Left lobe of liver (tissue), 2 donors: ENCODE data around the gene ZNF267. TPM values are rescaled to one million over a fixed set of nuclear protein-coding genes. Genes with fewer than 3 reads are reported as not detected.
"Not testable (repeated sequence)": the region's sequence is repeated elsewhere in the genome, so short reads cannot be mapped to it uniquely, and the experiment has no call there.

Experiments
- ATAC-seq: fragments of 200-7000 bp; cut with Tn5 transposase; one replicate; pipeline ENCODE4 v1.9.1; 2020; ENCODE audit warnings: mild to moderate bottlenecking, moderate library complexity
- DNase-seq: peaks from one replicate; pipeline ENCODE4 v3.0.0-alpha.2; 2020; ENCODE audit warnings: low spot score
- total RNA-seq: library from RNA; stranded (reverse); gene quantifications from one replicate; pipeline ENCODE4 v1.2.1, GENCODE V29; 2021
- donor health status: DM: no; HTN: no; CAD: no; lungs with moderate emphysema.
- donor health status: DM: no; HTN: yes; CAD: no.

The ZNF267 gene
- 3.1 TPM for total RNA-seq

DNA sequence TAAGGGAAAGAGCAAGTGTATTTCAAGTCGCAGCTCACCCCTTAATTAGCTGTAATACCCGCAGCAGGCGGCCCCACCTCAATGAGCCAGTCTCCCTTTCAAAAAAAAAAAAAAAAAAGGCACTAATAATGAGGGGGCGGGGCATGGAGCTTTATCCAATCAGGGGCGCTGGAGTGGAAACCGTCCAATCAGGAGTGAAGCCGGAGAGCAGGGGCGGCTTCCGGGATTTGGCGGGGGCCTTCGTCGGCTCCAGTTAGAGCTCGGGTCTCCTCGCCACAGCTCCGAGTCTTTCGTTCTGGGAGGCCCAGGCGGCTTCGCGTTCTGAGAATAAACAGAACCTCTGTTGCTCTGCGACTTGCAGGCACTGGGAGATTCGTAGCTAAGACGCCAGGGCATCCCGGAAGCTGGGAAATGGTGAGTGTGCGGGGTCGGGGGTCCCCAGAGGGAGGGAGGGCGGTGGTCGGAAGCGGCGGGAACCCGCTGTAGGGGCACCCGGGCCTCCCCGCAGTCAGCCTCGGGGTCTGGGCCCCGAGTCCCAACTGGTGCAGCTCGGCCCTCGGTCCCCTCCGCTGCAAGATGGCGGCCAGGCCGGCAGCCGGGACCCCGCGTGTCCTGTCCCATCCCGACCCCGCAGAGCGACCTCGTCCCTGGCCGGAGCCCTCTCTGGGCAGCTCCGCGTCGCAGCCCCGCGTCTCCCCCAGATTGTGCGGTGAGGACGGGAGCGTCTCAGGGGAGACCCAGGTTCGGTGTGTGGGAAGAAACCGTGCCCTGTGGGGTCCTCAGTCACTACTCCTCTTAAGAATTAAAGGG lies at the start of gene ZNF267:
Gene ZNF267 (plus strand): TSS at position 252 of the 810 bp plus-strand sequence. CDS start 160 bp downstream, at position 412.
- peak; percentile 97 for ATAC-seq
- peak; percentile 93 for DNase-seq

DNA sequence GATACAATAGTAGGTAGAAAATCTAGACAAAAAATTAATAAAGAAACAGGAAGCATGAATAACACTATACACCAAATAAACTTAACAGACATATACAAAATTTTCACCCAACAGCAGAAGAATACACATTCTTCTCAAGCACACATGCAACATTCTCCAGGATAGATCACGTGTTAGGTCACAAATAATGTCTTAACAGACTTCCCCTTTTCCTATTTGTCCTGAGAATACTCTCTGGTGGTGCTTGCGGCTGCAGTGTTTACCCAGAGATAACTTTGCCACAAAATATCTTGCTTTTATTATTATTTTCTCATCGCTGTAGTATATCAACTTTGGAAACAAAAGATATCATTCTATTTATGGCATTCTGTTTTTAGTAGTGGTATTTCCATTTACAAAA lies 40.6 kb upstream of the ZNF267 start:
- DNase-seq (no peak), ATAC-seq (no peak)

DNA sequence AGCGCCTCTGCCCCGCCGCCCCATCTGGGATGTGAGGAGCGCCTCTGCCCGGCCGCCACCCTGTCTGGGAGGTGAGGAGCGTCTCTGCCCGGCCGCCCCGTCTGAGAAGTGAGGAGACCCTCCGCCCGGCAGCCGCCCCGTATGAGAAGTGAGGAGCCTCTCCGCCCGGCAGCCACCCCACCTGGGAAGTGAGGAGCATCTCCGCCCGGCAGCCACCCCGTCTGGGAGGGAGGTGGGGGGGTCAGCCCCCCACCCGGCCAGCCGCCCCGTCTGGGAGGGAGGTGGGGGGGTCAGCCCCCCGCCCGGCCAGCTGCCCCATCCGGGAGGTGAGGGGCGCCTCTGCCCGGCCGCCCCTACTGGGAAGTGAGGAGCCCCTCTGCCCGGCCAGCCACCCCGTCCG lies 37.2 kb upstream of the ZNF267 start:
- not testable (repeated sequence) for DNase-seq, ATAC-seq

DNA sequence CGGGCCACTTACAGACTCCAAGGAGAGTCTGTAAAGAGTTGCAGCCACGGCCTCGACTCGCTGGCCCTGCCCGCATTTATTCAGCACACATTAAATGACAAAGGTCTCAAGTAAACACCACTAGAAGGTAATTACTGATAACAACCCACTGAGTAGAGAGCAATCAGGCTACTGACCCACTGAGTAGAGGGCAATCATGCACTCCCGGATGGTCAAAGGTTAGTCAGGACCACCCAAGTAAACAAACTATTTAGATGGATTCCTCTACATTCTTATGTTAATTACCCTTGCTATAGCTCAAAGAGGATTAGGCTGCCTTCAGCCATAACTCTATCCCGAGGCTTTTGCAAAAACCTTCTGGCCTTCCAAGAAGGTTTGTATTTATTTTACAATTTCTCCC lies 30.7 kb upstream of the ZNF267 start:
- ATAC-seq (no peak), DNase-seq (no peak)

DNA sequence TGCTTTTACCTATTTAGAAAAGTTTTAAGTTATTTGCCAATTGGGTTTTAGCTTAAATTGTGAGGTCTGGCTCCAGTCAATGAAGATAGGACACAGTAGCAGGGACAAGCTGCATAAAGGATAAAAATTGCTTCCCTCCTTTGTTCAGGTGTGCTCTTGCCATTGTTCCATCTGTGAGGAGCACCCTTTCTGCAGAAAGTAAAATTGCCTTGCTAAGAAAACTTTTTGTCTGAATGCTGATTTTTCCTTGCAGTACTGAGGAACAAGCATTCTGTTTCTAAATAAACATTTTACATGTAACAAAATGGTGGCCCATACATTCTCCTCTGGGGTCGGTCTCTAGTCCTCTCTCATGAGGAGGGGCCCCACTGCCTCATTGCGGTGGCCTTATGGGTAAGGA lies 25.0 kb upstream of the ZNF267 start:
- not testable (repeated sequence) for DNase-seq, ATAC-seq

DNA sequence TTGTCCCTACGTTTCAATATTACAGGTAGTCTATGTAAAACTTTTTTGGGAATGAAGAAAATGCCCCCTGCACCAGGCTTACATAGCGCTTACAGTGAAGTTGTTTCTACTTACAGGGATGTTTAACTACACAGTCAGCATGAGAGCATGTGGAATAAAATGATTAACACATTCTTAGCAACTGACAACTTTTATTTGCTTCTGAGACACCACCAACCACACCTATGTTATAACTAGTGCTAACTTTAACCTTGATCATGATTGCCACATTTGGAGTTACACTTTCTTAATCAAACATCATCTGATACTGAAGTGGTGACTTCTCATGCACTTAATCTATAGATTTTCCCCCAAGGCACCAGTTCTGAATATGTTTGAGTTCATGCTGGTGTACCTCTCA lies 20.3 kb upstream of the ZNF267 start:
- ATAC-seq (no peak), DNase-seq (no peak)

DNA sequence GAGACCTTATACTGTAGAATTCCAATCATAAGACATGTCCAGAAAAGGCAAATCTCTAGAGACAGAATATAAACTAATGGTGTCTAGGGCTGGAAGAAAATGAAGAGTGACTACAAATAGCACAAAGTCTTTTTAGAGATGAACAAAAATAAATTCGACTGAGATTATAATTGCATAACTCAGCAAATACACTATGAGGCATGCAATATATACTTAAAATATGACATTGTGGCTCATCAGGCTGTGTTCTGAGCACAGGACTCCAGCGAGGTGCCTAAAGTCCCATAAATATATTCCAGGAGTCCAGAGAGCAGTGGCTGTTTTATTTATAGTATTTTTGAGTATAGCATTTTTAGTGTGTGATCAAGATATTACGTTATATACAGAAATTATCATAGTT lies 13.1 kb upstream of the ZNF267 start:
- no peak for DNase-seq
- ATAC-seq = no peak

DNA sequence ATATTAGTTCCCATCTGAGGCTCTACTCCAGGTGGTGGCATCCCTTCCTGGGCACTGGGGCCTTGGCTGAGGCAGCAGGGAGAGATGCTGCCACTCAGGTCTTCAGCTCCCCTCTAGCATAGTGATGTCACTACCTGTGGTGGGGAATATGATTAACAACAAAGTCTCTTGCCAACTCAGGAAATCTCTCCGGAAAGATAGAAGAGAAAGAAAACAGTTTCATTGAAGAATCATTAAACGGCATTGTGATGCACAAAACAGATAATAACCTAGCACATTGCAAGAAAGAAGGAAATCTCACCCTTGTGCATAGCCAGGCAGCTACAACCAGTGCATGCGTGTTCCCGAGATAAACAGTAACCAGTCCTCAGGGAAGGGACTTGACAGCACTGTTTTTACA lies 12.2 kb upstream of the ZNF267 start:
- DNase-seq = no peak
- ATAC-seq = no peak

DNA sequence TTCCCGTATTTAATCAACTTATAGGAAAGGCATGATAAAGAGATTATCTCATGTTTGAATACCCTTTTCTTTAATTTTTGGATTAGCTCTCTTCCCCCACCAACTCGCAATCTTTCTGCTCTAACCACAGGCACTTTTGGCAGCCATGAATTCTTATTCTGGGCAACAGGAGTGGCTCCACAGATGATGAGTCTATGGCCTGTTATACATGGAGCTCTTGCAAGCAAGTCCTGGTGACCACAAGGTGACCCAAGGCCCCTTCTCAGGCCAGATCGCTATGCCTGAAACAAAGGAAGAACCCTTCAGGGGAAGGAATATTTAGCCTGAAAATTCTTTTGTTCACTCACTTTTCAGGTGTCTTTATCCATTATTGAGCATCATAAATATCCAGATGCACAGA lies 10.8 kb upstream of the ZNF267 start:
- ATAC-seq (no peak), DNase-seq (no peak)

DNA sequence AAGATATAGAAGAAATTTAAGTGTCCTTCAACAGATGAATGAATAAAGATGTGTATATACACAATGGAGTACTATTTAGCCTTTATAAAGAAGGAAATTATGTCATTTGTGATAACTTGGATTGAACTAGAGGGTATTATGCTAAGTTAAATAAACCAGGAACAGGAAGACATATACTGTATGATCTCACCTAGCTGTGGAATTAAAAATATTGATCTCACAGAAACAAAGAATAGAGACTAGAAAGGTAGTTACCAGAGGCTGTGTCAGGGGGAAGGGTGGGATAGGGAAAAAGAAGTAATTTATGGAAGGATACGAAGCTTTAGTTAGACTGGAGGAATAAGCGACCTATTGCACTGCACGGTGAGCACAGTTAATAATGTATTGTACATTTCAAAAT lies 5.4 kb upstream of the ZNF267 start:
- ATAC-seq = no peak

DNA sequence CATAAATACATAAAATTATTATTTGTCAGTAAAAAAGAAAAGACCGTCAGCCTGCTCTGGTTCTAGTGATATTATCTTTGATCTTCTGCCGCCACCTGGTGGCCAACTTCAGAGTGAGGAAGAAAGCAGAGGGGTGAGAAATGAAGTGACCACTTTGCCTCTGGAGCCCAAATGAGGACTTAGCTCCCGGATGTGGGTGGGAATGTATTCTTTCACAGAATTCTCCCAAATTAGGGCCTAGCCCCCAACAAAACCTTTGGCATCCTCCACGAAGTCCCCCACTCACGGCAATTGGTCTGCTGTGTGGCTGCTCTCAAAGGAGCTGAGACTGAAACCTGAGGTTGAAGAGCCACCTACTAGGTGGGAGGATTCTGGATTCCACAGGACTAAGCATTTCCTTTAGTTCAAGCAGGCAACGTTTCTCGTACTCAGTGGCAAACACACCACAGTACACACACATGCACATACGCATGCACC lies 4.9 kb upstream of the ZNF267 start:
- DNase-seq (peak; percentile 76), ATAC-seq (peak; percentile 82)

More for the DNA sequence above, 5.4 kb upstream of the ZNF267 start:
- DNase-seq = no peak

DNA sequence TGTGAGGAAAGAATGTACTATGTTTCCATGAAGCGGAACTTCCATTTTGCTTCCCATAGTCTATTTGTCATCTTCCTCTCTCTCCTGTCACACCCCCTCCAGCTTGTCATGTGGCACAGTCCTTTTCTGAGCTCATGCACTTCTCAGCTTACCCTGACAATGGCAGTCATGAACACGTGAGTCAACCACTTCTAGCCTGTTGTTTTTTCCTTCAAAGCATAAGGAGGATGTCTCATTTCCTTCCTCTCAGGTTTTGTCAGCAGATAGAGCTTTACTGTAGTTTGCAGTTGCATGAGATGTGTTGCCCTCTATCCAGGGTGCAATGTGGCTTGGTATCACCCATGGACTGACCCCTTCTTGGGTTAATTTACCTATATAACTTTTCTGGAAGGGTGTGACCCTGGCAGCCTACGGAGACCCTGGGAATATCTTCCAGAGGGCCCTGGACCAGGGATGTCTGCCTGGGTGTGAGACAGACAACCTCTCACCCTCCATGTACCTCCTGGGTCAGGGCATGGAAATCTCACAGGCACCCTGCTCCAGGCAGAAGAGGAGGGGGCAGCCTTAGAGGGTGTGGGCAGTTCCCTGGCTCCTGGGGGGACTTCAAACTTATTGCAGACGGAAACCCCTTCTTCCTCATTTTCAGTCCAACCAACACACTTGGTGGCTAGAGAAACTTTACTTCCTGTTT lies 4.0 kb upstream of the ZNF267 start:
- peak; percentile 21 for ATAC-seq
- no peak for DNase-seq

DNA sequence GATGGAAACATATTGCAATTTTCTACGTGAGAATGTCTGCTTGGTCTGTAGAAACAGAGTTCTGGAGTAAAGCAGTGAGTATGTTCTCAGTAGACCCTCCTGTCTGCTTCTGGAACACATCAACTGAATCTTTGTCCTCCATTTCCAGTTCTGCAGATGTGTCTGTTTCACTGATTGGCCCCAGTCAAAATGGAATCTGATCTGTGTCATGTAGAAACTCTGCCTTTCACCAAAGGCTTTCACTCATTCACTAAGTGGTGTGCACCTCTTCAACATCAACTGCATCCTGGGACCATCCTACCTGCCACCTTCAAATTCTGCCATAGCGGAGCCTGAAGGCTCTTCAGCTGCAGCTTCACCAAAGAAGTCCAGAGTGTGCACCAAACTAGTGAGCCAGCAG lies 2.8 kb upstream of the ZNF267 start:
- DNase-seq = no peak
- ATAC-seq = no peak

DNA sequence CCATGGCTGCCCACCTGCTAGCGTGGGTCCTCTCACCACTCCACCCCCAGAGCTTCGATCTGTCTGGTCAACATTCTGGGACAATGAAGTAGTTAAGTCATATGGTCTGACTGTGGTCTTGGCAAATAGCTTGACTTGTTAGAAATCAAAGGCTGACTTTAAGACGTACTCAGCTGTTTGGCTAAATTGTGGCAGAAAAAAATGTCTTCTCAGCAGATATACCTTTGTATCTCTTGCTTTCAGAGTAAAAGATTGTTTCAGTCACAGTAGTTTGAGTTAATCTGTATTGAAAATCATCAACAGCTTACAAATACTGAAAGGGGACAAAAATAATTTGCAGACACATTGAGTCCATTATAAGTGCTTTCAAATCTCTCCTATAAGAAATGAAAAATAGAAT lies 2.1 kb upstream of the ZNF267 start:
- ATAC-seq = no peak
- no peak for DNase-seq

DNA sequence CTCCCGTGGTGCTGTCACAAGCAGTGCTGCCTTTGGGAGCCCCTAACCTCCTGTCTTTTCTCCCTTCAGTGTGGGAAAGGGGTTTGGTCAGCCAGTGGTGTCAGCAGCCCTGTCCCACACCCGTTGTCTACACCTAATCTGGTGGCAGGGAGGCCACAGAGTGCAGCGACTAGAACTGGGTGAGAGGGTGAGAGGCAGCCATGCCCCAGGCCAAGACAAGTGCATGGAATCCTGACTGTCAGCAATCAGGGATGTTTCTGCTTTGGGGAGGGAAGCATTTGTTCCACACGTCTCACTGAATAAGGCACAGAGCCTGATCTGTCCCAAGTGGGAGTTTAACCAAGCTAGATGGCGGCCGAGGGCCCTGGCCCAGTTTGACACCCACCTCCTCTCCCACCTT lies 1.4 kb upstream of the ZNF267 start:
- DNase-seq (no peak), ATAC-seq (no peak)

DNA sequence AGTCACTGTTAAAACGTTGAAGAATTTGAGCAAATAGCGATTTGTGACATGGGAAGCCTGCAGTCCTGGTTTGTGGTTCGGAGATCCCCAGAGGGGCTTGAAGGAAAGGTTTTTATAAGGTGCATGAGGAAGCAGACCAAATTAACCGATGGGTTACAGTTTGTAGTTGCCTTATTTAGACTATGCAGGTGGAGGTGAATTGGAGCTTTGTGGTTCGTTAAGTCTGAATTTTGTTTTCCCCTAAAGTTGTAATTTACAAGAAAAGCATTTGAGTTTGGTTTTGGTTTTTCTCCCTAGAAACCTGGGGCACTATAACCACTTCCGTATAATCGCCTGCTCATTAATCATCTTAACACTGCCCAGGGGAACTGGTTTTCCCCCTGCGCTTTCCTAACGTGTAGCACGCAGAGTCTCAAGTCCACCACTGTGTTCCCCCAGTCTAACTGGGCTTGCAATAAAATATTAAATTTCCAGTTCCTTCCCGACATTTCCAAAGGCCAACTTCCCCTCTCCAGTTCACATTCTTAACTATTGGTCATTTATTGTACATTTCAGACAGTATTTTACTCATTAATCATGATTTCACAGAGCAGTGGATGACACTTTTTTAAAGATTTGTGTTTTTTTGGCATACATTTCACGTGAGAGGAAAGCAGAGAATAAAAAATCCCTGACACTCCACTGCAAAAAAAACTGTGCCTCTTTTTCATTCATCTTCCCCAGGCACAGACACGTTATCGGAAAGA lies 932 bp downstream of the ZNF267 start:
- ATAC-seq = peak; percentile 52
- DNase-seq = no peak

DNA sequence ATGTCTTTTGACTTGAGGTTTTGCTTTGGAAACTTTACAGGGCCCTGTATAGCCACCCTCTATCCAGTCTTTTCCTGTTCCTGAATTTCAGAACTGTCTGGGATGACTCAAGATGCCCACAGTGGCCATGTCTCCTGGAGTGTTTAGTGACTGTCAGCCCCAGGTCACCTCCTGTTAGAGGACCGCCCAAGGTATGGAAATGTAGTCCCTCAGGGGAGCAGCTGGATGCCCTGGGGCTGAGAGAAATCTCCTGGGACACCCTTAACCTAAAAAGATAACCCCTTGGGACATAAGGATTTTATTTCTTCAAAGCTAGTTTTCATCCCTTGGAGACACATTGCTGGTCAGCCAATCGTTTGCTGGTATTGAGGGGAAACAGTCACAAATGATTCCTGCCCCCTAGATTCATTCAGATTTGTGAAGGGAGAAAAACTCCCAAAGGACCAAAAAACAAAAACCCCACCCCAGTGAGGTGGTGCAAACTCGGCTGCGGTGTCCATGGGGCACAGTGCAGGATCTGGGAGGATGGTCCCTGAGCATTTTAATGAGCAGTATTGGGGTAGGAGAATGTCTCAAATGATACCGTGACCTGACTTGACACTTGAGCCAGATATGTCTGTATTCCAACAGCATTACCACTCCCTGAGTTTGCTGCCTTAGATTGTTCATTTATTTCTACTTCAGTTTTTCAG lies 1.7 kb downstream of the ZNF267 start:
- DNase-seq (no peak), ATAC-seq (no peak)

DNA sequence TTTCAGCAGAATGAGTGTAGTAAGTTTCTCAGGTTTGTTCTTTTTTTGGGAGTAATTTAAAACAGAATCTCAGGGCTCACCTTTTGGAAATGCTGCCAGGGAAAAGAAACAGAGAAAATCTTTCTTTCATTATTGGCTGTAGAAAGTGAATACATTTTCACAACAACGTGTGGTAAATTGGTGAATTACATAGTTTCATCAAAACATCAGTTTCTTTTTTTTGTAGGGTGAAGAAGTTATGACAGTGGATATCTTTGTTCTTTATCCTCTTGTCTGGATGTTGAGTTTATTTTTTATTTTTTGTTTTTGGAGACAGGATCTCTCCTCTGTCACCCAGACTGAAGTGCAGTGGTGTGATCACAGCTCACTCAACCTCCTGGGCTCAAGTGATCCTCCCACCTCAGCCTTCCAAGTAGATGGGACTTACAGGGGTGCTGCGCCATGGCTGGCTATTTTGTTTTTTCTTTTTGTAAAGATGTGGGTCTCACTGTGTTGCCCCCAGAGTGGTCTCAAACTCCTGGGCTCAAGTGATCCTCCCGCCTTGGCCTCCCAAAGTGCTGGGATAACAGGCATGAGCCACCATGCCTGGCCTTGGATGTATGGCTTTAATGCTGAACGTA lies 2.4 kb downstream of the ZNF267 start:
- DNase-seq (no peak), ATAC-seq (no peak)

DNA sequence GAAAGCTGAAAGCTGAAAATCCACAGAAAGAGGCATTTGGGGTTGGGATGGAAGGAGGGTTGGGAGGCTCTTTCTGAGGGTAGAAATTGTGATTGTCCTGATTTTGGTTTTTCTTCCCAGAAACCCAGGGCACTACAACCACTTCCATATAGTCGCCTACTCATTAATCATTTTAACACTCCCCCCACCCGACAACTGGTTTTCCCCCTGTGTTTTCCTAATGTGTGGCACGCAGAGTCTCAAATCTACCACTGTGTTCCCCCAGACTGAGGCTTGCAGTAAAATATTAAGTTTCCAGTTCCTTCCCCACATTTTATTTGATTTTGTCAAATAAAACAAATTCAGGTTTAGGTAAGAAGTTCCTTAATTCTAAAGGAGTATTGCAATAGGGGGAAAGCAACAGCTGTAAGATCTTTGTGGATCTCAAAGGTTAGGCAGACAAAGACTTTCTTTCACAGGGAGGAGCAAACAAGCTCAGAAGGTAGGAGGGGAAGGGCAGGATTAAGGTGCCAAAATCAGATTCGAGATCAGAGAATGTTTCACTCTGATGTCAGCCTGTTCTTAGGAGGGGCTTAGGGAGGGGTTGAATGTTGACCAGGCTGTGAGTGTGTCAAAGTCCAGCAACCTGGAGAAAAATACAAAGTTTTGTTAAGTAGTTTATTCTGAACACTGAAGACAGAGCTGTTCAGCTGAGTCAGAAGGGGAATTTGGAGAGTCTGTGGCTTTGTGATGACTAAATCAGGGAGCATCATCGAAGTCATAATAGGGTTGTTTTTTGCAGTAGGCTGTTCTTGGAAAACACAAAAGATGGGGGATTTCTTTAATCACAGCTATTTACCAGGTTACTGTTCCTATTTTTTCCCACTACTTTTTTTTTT lies 3.6 kb downstream of the ZNF267 start:
- ATAC-seq (no peak), DNase-seq (no peak)
